Suppressor macrophage (primary cell): ENCODE data around the gene DAPP1.

Experiments used
- DNase-seq, 4 experiments: peaks; one replicate each; pipeline ENCODE4 v3.0.0-alpha.2; 2020 to 2022

The DAPP1 gene

DNA sequence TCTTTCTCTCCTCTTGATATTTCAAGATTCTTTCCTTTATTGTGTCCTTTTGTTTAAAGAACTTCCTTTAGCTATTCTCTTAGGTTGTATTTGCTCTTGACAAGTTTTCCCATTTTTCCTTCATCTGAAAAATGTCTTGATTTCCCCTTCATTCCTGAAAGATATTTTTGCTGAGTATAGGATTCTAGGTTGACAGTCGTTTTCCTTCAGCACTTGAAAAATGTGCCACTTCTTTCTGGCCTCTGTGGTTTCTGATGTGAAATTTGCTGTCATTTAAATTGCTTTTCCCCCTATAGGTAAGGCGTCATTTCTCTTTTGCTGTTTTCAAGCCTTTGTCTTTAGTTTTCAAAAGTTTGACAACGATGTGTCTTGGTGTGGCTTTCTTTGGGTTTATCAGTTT lies 100.9 kb downstream of the DAPP1 start:
- DNase-seq = no peak

DNA sequence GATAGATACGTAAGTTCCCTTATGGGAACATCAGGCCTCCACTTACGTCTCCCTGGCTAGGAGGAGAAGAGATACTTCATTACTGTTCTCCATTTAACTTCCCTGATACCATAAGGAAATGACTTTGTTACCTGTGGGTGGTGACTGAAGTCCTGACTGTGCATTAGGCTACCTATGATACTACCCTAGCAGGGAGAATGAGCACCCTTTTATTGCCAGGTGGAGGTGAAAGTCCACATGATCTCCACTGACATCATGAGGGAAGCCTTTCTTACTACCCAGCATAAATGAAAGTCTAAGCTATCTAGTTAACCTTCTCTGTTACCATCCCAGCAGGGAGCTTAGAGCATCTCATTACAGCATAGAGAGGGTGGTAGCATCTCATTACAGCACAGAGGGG lies 102.0 kb downstream of the DAPP1 start:
- no peak for DNase-seq
